Kidney glomerular epithelial cell (primary cell): Measurements from ENCODE around the gene PGGHG.
"Not testable (repeated sequence)": the region's sequence is repeated elsewhere in the genome, so short reads cannot be mapped to it uniquely, and the experiment has no call there.

Source experiments
- DNase-seq: peaks from one replicate; lab custom pipeline; 2025; lab: John Stamatoyannopoulos, UW

PGGHG gene

DNA sequence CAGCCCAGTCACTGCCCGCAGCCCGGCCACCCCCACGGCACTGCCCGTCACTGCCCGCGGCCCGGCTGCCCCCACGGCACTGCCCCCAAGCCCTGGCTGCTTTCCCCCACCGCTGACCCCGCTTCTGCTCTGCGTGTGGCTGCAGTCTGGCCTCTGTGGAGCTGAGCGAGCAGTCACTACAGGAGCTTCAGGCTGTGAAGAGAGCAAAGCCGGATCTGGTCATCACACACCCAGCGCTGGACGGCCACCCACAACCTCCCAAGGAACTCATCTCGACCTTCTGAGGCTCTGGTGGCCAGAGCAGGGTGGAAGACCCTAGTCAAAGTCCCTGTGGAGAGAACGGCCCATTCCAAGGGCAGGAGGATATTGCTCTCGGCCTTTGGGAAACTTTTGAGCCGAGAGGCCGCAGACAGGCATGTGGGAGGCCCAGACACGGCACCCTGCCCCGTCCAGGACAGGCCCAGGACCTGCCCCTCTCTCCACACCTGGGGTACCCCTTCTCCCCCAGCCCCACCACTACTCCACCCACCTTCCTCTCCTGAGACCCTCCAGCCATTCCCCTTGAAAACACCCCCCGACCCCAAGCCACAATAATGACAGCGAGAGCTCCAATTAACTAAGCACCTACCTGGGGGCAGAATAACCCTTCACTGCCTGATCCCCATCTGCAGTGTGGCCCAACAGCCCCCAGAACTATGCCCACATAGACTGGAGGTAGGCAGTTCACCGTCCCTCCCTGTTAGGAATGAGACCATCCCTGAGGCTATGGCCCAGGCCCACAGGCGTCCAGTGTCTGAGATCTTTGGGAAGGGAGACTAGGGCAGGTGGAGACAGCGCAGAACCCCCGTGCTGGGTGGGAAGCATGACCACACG lies 3.7 kb upstream of the PGGHG start:
- DNase-seq: no peak

DNA sequence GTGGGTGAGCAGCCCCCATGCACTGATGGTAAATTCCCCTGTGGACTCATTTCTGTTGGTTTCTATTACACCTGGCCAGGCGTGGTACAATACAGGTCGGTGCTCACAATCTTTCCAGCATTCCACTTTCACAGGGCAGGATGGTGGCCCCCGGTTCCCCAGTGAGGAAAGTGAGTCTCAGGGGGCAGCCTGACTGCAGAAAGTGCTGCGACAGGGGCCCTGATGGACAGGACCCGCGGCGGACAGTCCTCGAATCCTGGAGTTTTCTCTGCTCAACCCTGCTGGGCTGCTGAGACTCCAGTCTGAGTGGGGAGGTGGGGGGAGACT lies 3.1 kb upstream of the PGGHG start:
- no peak for DNase-seq

DNA sequence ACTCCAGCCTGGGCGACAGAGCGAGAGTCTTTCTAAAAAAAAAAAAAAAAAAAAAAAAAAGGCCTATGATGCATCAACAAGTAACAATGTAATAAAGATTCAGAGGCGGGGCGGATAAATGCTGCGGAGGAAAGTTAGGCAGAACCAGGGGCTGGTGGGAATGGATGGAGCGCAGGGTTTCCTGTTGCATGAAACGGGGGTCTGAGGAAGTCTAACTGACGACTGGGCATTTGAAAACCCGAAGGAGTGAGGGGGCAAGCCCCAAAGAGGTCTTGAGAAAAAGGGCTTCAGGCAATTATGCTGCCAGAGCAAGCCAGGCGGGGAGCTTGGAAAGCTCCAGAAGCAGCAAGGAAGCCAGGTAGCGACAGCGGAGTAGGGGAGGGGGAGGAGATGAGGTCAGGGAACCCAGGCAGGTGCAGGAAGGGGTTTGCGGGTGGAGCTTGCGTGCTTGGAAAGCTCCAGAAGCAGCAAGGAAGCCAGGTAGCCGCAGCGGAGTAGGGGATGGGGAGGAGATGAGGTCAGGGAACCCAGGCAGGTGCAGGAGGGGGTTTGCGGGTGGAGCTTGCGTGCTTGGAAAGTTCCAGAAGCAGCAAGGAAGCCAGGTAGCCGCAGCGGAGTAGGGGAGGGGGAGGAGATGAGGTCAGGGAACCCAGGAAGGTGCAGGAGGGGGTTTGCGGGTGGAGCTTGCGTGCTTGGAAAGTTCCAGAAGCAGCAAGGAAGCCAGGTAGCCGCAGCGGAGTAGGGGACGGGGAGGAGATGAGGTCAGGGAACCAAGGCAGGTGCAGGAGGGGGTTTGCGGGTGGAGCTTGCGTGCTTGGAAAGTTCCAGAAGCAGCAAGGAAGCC lies 1.7 kb upstream of the PGGHG start:
- DNase-seq: not testable (repeated sequence)

DNA sequence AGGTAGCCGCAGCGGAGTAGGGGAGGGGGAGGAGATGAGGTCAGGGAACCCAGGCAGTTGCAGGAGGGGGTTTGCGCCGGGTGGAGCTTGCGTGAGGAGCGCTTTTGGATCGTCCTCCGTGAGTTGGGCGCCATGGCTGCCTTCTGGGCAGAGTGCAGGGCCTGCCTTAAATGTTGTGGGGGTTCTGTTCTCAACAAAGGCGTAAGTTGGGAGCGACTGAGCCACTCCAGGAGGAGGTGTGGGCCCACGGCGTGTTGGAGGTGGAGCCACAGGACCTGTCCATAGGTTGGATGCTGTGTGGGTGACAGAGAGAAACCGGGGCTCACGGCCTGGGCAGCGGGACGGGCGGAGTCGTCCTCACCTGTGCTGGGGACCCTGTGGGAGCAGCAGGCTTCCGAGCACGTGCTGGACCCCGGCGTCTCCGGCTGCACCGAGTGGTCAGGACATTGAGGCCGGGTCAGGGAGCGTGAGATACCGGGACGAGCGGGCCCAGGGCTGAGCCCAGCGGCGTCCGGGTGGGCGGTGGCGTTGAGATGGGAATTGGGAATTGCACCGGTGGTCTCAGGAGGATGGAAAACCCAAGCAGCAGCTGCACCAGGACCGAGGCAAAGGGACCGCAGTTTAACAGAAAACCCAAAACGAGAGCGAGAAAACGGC lies 977 bp upstream of the PGGHG start:
- no peak for DNase-seq

DNA sequence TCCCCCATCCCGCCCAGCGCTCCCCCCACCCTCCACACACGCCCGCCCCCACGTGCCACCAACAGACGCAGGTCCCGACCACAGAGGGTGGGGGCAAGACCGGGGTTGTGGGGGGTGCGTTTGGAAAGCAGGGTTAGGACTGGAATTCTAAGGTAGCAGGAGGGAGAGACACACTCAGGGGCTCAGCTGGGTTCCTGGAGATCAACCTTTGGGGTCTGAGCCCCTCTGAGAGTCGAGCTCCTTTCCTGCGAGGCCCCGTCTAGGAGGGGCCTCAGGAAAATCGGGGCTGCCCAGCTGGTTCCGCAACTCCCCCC lies 429 bp downstream of the PGGHG start:
- no peak for DNase-seq

DNA sequence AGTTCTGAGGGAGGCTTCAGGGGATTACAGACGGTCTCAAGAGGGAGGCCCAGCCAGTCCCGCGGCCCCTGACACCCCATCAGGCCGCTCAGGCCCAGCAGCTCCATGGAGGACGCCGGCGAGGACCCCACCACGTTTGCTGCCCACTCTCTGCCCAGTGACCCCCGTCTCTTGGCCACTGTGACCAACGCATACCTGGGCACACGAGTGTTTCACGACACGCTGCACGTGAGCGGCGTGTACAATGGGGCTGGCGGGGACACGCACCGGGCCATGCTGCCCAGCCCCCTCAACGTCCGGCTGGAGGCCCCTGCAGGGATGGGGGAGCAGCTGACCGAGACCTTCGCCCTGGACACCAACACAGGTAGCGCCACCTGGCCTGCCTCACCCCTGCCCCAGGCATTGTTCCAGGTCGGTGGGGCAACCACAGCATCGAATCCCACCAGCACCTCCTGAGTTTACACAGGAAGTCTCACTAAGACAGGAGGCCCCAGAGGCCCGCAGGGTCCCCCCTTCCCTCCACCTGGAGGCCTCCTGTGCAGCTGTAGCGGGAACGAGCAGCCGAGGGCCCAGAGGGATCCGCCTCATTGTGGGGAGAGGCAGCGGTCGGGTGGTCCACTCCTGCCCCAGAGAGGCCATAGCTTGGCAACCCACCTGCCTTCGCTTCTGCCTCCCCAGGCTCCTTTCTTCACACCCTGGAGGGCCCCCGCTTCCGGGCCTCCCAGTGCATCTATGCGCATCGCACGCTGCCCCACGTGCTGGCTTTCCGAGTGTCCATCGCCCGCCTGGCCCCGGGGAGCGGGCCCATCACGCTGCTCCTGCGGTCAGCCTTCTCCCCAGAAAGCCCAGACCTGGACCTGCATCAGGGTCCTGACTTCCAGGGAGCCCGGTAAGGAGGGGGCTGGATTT lies 1.0 kb downstream of the PGGHG start:
- no peak for DNase-seq

DNA sequence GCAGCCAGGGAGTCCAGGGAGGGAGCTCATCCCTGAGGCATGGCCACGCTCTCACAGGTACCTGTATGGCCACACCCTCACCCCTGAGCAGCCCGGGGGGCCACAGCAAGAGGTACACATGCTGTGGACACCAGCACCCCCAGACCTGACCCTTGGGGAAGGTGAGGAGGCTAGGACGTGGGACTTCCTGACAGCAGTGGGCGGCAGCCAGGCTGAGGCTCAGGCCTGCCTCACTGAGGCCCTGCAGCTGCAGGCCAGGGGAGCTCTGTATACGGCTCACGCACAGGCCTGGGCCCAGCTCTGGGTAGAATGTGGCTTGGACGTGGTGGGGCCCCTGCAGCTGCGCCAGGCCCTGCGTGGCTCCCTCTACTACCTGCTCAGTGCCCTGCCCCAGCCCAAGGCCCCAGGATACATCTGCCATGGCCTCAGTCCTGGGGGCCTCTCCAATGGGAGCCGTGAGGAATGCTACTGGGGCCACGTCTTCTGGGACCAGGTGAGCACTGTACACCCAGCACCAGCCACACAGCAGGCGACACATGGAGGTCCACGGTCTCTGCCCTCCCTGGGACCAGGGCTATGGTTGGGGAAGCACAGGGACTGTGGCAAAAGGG lies 1.8 kb downstream of the PGGHG start:
- DNase-seq: no peak

DNA sequence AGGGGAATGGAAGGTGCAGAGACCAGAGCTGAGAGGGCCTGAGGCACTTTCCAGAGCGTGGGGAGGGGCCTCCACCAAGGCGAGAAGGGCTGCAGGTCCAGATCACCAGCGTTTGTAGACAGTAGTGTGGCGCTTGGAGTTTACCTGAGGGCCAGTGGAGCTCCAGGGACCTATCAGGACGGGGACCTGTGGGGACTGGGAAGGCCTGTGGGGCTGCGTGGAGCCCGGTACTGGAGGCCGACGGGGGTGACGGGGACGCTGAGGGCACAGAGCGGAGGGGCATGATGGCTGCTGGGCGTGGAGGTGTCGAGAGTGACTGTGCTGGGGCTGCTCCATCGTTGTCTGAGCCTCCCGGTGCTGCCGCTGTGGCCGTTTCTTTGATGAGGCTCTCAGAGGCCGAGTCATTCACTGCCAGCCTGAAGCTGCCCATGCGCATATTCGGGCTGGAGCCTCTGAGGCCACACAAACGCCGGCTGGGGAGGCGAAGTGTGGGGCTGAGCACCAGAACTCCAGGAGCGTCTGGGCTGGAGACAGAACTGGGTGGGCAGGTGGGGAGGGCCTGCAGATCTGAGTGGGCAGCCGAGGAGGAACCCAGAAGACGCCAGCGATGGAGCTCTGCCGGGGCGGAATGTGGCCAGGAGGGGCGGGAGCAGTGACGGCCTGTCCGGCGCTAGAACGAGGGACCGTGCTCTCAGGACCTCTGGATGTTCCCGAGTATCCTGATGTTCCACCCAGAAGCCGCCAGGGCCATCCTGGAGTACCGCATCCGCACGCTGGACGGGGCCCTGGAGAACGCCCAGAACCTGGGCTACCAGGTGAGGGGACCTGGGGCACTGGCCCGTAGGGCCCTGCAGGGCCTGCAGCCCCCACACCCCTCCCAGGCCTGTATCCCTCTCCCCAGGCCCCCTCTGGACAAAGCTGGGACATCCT lies 2.6 kb downstream of the PGGHG start:
- DNase-seq: no peak

DNA sequence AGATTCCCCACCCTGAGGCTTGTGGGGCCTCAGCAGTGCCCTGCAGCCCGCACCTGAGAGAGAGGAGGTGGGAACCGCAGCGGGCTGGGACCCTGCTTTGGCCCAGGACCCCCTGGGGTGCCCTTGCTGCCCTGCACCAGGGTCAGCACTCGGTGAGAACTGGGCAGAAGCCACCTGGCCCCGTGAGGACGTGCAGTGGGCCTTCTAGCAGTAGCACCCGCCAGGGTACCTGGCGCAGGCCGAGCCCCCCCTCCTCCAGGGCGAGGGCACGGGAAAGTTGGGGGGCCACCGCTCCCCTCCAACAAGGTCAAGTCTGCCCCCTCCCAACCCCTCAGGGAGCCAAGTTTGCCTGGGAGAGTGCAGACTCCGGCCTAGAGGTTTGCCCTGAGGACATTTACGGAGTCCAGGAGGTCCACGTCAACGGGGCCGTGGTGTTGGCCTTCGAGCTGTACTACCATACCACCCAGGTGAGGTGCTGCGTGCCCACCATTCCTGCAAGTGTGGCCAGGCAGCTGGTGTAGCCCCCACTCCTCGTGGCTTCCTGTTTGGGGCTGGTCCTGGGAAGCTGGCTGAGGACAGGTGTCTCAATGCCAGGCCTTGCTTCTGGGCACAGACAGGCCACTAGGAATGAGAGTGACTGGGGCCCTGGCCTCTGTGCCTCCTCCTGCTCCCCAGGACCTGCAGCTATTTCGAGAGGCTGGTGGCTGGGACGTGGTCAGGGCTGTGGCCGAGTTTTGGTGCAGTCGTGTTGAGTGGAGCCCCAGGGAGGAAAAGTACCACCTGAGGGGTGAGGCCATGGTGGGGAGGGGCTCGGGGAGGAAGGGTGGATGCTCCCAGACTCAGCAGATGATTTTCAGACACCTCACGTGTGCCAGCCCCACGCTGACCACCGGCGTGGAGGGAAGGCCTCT lies 3.5 kb downstream of the PGGHG start:
- no peak for DNase-seq

DNA sequence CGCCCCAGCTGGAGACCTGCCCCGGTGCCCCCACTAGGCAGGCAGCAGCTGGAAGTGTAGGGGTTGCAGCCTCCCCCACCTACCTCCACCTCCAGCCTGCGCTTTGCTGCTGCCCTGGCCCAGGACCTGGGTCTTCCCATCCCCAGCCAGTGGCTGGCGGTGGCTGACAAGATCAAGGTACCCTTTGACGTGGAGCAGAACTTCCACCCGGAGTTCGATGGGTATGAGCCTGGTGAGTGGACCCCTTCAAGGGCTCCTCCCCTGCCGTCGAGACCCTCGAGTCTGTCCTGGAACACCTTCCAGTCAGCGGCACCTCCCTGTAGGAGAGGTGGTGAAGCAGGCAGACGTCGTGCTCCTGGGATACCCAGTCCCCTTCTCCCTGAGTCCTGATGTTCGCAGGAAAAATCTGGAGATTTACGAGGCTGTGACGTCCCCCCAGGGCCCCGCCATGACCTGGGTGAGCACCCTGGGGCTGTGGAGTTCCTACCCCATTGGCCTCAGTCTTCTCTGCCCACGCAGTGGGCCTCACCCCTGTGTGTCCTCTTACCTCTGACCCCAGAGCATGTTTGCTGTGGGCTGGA lies 4.4 kb downstream of the PGGHG start:
- DNase-seq: no peak

DNA sequence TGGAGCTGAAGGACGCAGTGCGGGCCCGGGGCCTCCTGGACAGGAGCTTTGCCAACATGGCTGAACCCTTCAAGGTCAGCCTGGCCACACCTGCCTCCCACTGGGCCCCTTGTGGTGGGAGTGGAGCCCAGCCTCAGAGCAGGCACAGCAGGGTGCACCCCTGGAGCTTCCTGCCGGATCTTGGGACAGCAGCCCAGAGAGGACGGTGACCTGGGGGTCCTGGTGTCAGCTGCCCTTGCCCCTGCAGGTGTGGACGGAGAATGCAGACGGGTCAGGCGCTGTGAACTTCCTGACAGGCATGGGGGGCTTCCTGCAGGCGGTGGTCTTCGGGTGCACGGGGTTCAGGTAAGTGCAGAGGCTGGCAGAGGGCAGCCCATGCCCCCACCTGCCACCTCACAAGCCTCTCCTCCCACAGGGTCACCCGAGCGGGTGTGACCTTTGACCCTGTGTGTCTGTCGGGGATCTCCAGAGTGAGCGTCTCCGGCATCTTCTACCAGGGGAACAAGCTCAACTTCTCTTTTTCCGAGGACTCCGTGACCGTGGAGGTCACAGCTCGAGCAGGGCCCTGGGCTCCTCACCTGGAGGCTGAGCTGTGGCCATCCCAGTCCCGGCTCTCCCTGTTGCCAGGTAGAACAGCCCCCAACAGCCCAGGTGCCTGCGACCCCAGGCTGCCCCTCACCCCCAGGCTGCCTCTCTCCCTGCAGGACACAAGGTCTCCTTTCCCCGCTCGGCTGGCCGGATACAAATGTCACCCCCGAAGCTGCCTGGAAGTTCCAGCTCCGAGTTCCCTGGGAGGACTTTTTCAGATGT lies 5.1 kb downstream of the PGGHG start:
- no peak for DNase-seq

DNA sequence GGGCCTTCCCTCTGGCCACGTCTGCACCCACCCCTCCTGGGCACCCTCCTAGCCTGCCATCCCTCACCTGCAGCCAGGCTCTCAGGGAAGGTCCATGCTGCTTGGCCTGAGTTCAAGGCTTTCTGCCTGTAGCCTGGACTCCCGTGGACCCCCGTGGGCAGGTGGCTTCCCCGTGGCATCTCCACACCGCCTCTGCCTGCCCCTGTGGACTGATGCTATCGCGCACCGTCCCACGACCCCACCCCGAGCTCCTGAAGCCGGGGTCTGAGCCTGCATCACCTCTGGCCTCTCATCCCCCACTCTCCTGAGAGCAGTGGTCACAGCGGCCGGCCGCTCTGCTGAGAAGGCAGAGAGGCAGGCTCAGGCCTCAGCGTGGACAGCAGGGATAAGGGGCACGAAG lies 5.9 kb downstream of the PGGHG start:
- no peak for DNase-seq

DNA sequence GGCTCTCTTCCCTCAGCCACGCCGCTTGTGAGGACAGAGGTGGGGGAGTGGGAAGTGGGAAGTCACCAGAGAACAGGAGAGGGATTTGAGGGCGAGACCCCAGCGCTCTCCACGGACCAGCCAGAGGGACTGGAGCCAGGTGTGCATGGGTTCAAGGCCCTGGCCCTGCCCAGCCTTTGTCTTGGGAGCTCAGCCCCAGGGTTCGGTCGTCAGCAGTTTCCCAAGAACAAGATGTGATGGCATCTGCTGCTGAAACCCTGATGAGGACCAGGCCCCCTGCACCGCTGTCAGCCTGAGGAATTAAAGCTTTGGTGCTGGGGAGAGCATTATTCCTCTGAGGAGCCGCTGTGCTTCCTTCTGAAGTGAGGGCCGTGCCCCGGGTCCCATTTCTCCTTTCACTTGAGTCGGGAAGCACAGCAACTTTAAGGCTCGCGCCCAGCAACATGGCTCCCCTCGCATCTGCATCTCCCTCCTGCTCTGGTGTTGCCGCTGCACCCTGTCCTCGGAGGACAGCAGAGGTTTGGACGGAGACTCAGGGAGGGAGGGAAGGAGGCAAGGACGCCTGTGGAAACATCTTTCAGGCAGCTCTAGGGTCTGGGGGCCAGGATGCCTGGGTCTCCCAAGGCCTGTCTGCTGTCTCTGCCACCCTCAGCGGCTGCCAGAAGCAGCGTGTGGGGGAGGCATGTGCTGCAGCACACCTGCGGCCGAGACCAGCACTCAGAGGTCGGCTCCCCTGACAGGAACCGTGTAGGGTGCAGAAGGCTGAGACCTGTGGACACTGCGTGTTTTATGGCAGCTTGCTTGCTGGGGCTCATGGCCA lies 6.6 kb downstream of the PGGHG start:
- no peak for DNase-seq

DNA sequence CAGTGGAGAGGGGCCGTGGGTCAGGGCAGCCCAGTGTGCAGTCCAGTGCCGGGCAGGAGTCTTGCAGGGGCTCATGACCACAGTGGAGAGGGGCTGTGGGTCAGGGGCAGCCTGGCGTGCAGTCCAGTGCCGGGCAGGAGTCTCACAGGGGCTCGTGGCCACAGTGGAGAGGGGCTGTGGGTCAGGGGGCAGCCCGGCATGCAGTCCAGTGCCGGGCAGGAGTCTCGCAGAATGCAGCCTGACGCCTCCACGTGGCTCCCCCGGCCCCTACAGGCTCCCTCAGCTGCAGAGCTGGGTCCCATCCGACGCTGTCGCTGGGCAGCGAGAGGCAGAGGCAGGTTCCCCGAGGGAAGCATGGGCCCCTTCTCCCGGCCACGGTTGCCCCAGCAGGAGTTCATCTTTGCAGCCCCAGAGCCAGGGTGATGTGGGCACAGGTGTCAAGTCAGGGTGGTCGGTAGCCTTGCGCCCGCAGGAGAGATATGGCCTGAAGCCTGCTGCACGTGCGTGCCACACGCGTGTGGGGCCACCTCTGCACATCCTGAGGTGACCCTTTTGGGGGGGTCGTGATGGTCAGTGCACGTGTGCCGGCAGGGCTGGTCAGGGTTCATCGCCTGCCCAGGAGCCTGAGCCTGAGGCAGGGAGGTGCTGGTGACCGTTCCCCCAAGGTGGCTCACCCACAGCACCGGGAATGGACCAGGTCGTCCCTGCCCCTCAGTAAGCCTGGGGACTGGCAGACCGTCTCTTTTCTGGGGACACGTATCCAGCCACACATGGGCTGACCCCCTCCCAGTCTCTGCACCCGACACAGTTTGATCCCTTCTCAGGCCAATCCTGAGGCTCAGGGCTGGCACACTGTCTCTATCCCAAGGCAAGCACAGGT lies 7.5 kb downstream of the PGGHG start:
- DNase-seq: no peak

DNA sequence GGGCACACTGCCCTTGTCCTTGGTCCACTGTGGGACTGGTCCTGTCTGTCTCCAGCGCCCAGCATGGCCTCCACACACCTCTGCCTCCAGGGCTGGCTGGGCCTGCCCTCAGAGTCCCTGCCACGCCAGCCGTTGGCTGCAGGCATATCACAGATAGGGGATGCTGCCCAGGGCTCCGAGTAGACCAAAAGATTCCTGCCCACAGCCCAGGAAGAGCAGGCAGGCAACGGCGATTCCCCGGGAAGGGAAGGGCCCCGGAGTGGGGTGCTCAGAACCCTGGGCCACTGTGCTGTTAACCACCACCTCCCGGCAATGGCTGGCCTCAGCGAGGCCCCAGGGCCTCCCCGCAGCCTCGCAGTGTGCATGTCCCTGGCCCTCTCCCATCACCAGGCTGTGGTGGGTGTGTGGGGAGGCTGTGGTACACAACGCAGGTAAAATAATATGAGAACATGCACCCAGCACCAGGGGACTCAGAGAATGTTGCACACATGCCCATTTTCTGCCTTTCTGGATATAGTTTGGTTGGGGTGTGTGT lies 8.2 kb downstream of the PGGHG start:
- no peak for DNase-seq
